ENCODE results near the gene EFCAB11.

Gene EFCAB11

GRCh38 chr14:89773644-89774316, 180.8 kb downstream of the EFCAB11 start:
- Histone ChIP-seq H3F3A (ENCODE audit: control insufficient read depth, insufficient read depth) (peaks cover 3% of the 10 kb centered on the region; the same call in 1 of the 2 replicates), H3K4me1 (ENCODE audit: control insufficient read depth, low read length) (peaks cover 18% of the 10 kb centered on the region), H3K27ac (ENCODE audit: low read depth, low read length) (no peak overlapping the region), H3K9me3 (ENCODE audit: control insufficient read depth, insufficient read depth, low read length) (no peaks in the 10 kb centered on the region), H3K27me3 (ENCODE audit: control insufficient read depth, low read length) (peaks cover 32% of the 10 kb centered on the region), H3K9me2 (replicated peaks; ENCODE audit: control insufficient read depth, low read length) (no peaks in the 10 kb centered on the region), H3K4me2 (ENCODE audit: low read length) (peak overlapping the region; percentile 52), H3K79me2 (ENCODE audit: control insufficient read depth, low read length) (no peaks in the 10 kb centered on the region), H3K36me3 (ENCODE audit: control insufficient read depth, low read length) (no peaks in the 10 kb centered on the region), H4K20me1 (ENCODE audit: control insufficient read depth, insufficient read depth, low read depth, low read length) (no peaks in the 10 kb centered on the region), H3K4me3 (ENCODE audit: low read length) (peak overlapping the region; percentile 30)
- no peak for TF ChIP-seq CTCF (IDR thresholded peaks at IDR 0.05; ENCODE audit: low read depth, low read length, poor library complexity, severe bottlenecking)
- no peak for TF ChIP-seq EZH2phosphoT487 (IDR thresholded peaks at IDR 0.05; ENCODE audit: borderline replicate concordance, low read length)

GRCh38 chr14:89773151-89773550, 181.4 kb downstream of the EFCAB11 start:
- Histone ChIP-seq H3K79me2 (ENCODE audit: control insufficient read depth, low read length) (no peaks in the 10 kb centered on the region), H4K20me1 (ENCODE audit: control insufficient read depth, insufficient read depth, low read depth, low read length) (no peaks in the 10 kb centered on the region), H3K9me2 (replicated peaks; ENCODE audit: control insufficient read depth, low read length) (no peaks in the 10 kb centered on the region), H3K9me3 (ENCODE audit: control insufficient read depth, insufficient read depth, low read length) (no peaks in the 10 kb centered on the region), H3K4me2 (ENCODE audit: low read length) (peak overlapping the region; percentile 52), H3K27ac (ENCODE audit: low read depth, low read length) (no peak overlapping the region), H3K4me3 (ENCODE audit: low read length) (peak overlapping the region; percentile 30; the same call in 1 of the 2 replicates), H3K4me1 (ENCODE audit: control insufficient read depth, low read length) (peaks cover 18% of the 10 kb centered on the region), H3K27me3 (ENCODE audit: control insufficient read depth, low read length) (peaks cover 32% of the 10 kb centered on the region), H3F3A (ENCODE audit: control insufficient read depth, insufficient read depth) (peaks cover 3% of the 10 kb centered on the region; the same call in 1 of the 2 replicates), H3K36me3 (ENCODE audit: control insufficient read depth, low read length) (no peaks in the 10 kb centered on the region)
- TF ChIP-seq EZH2phosphoT487 (IDR thresholded peaks at IDR 0.05; ENCODE audit: borderline replicate concordance, low read length) (no peak), CTCF (IDR thresholded peaks at IDR 0.05; ENCODE audit: low read depth, low read length, poor library complexity, severe bottlenecking) (no peak)

GRCh38 chr14:89771251-89771650, 183.3 kb downstream of the EFCAB11 start:
- no peak overlapping the region for H3K27ac ChIP-seq (ENCODE audit: low read depth, low read length)
- peaks cover 3% of the 10 kb centered on the region; the same call in 1 of the 2 replicates for H3F3A ChIP-seq (ENCODE audit: control insufficient read depth, insufficient read depth)
- no peaks in the 10 kb centered on the region for H4K20me1 ChIP-seq (ENCODE audit: control insufficient read depth, insufficient read depth, low read depth, low read length)
- H3K4me2 ChIP-seq (ENCODE audit: low read length): no peak overlapping the region
- H3K36me3 ChIP-seq (ENCODE audit: control insufficient read depth, low read length): no peaks in the 10 kb centered on the region
- H3K79me2 ChIP-seq (ENCODE audit: control insufficient read depth, low read length): no peaks in the 10 kb centered on the region
- no peak overlapping the region for H3K4me3 ChIP-seq (ENCODE audit: low read length)
- H3K27me3 ChIP-seq (ENCODE audit: control insufficient read depth, low read length): peaks cover 32% of the 10 kb centered on the region
- no peaks in the 10 kb centered on the region for H3K9me2 ChIP-seq (replicated peaks; ENCODE audit: control insufficient read depth, low read length)
- H3K9me3 ChIP-seq (ENCODE audit: control insufficient read depth, insufficient read depth, low read length): no peaks in the 10 kb centered on the region
- H3K4me1 ChIP-seq (ENCODE audit: control insufficient read depth, low read length): peaks cover 30% of the 10 kb centered on the region
- no peak for TF ChIP-seq EZH2phosphoT487 (IDR thresholded peaks at IDR 0.05; ENCODE audit: borderline replicate concordance, low read length)
- TF ChIP-seq CTCF (IDR thresholded peaks at IDR 0.05; ENCODE audit: low read depth, low read length, poor library complexity, severe bottlenecking): no peak
